HG02610 (cell line): ENCODE measurements around the gene CMTM2.
"Not testable (repeated sequence)": the region's sequence is repeated elsewhere in the genome, so short reads cannot be mapped to it uniquely, and the experiment has no call there.

Source experiments
- ATAC-seq: cut with Tn5 transposase; IDR thresholded peaks from one replicate; pipeline ENCODE4 v1.9.1; 2021; ENCODE audit warnings: mild to moderate bottlenecking, moderate library complexity; ENCODE audit not compliant: unreplicated experiment

CMTM2 gene

DNA sequence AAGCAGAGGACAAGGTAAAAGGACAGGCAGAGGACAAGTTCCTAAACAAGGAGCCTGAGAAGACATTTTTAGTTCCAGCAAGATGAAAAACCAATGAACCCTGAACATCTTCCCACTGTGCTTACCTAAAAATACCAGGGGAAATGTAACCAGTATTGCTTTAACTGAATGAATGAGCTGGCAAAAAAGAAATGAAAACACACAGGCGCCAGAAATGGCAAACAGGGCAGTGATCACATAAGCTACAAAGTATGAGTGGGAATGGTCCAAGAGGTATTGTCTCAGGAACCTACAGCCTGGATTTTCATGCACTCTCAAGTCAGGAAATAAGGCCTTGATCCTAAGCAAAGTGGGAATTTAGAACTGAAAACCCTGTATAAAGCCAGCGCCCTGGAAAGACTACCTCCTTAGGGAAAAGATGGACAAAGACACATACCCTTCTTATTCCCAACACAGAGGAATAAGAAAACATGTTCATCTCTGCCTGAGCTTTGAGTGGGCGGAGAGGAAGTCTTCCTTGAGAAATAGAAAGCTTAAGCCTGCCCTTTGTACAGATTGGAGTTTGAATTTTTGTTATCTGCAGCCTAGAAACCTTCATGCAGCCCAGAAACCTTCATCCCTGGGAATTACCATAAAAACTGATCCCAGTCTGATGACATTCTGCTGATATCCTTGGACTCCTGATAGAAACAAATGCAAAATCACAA, 2.1 kb downstream of the CMTM2 start:
- no peak for ATAC-seq

- ATAC-seq, result no peak
Measured at GRCh38 chr16:66585481-66586239, 6.4 kb downstream of the CMTM2 start.

DNA sequence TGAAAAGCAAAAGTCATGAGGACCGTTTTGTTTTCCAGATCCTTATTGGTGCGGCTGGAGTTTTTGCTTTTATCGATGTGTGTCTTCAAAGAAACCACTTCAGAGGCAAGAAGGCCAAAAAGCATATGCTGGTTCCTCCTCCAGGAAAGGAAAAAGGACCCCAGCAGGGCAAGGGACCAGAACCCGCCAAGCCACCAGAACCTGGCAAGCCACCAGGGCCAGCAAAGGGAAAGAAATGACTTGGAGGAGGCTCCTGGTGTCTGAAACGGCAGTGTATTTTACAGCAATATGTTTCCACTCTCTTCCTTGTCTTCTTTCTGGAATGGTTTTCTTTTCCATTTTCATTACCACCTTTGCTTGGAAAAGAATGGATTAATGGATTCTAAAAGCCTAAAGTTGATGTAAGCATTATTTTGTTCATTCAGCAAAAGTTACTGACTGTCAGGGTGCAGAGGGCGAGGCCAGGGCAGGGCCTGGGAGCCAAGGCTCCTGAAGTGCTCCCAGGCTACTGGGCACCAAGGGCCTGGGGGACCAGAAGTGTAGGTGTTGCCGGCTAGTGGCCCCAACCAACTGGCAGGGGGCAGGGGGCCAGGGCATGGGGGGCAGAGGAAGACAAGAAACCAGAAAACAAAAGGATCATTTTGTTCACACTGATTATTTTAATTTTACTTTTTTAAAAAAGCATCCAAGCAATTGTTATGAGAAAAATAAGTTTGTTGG, 8.8 kb downstream of the CMTM2 start:
- ATAC-seq, result no peak

DNA sequence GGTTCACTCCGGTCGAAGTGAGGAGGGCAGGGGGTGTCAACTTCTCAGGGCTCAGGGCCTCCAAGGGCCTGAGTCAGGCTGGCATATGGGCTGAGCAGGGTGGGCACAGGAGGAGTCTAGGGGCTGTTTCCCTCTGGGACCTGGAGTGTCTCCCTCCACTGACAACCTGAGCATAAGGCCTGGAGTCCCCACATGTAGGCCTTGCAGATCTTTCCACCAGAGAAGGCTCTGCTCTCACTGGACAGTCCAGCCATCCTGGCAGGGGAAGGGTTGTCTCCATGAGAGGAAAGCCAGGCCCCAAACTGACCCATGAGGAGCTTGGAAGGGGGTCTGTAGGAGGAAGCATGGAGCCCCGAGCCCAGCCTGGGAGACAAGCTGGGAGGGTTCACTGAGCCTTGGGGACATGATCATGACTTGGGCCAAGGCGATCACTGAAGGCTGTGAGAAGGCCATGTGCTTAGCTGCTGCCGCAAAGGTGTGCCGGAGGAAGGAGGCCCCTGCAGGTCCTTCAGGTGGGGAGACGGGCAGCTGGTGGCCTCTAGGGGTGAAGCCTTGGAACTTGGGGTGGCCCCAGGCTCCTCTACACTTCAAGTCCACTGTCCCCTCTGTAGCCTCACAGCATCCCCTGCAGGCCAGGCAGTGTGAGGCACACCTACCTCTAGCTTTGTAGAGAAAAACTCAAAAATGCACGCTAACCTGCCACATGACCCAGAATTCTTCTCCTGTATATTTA, 9.9 kb downstream of the CMTM2 start:
- peak; percentile 41 for ATAC-seq

DNA sequence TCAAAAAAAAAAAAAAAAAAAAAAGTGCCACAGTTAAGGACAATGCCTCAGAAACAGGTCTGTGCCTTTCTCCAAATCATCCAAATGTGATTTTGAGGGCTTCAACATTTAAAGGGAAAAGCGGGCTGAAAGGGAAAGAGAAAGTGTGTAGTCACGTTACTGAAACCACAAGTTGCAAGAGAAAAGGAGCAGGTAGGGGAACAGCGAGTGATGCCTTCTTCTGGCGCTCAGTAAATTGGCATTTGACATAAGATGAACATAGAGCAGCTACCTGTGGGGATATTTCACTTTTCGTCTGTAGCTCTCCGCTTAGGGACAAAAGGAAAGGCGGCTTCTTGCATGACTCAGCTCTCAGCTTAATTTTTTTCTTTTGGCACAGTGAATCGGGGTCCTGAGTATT, 11.1 kb downstream of the CMTM2 start:
- no peak for ATAC-seq

GRCh38 chr16:66591018-66591417, 11.8 kb downstream of the CMTM2 start:
- no peak for ATAC-seq

- ATAC-seq, result no peak
Measured at GRCh38 chr16:66592241-66592640, 13.0 kb downstream of the CMTM2 start.

GRCh38 chr16:66592814-66593213, 13.6 kb downstream of the CMTM2 start:
- no peak for ATAC-seq

DNA sequence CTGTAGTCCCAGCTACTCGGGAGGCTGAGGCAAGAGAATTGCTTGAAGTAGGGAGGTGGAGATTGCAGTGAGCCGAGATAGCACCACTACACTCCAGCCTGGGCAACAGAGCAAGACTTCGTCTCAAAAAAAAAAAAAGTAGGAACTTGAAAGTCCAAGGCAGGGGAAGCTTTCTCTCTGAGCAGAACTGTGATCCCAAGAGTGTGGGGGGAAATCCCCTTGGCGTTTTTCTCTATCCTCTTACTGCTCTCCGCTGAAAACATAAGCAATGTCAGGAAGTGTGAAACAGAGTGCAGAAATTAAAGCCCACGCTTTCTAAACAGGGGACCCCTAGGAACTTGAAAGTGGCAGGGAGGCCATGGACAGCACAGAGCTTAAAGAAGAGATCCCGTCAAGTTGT, 15.5 kb downstream of the CMTM2 start:
- ATAC-seq, result no peak

DNA sequence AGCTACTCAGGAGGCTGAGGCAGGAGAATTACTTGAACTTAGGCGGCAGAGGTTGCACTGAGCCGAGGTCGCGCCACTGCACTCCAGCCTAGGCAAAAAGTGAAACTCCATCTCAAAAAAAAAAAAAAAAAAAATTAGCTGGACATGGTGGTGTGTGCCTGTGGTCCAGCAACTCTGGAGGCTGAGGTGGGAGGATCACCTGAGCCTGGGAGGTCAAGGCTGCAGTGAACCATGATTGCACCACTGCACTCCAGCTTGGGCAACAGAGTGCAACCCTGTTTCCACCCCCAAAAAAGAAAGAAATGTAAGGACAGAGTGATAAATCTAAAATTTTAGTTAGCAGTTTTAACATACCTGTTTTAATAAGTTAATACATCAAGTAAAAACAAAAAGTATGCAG, 17.3 kb downstream of the CMTM2 start:
- not testable (repeated sequence) for ATAC-seq

GRCh38 chr16:66596986-66597848, 18.0 kb downstream of the CMTM2 start:
- ATAC-seq, result no peak

DNA sequence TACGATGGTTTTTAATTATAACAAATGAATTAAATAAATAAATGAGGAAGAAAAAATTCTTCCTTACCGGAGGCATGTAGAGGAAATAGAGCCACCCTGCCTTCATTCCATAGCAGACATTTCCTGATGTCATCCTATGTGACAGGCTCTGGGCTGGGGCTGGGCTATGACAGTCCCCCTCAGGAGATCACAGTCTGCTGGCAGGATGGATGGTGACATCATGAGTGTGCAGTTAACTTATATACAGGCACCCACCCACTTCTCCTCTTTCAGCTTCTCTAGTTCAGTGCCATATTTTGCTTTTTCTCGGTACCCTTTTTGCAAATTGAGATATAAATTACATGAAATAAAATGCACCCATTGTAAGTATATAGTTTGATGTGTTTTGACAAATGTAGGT, 18.8 kb downstream of the CMTM2 start:
- ATAC-seq, result no peak

DNA sequence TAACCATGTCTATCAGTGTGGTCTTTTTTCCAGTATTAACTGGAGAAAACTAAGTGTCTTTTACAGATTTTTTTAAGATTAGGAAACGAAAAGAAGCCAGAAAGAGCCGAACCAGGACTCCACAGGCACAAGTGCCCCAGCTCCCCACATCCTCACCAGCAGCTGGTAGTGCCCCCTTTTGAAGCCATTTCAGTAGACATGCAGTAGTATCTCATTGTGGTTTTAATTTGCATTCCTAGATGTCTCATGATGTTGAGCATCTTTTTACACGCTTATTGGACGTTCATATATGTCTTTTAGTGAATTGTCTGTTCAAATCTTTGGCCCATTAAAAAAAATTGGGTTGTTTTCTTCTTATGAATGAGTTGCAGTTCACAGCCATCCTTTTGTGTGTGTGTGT, 20.5 kb downstream of the CMTM2 start:
- no peak for ATAC-seq

GRCh38 chr16:66600477-66600876, 21.2 kb downstream of the CMTM2 start:
- ATAC-seq, result no peak

DNA sequence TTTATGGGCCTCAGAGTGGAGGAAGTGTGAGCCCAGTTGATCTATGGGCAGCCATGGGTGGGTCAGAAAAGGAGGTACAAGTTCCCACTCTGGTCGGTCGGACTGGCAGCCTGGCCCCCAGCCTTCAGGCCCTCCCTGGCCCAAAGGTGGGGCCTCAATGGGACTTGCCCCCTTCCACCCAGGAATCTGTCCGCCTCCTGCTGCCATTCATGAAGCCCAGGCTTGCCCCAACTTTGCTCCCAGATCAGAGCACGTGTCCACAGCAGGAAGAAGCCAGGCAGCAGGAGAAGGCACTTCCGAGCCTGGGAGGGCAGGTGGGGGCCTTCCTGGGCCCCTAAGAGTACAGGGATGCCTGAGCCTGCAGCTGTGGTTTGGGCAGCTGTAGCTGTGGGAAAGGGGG, 22.2 kb downstream of the CMTM2 start:
- ATAC-seq, result no peak

GRCh38 chr16:66603537-66604375, 24.5 kb downstream of the CMTM2 start:
- no peak for ATAC-seq

GRCh38 chr16:66604376-66605176, 25.3 kb downstream of the CMTM2 start, which contains the start of gene CMTM3:
Gene CMTM3, plus strand, starts transcription at chr16:66604704. Its CDS starts 102 bp downstream, at chr16:66604806.
- ATAC-seq, result no peak

- no peak for ATAC-seq
Measured at GRCh38 chr16:66605177-66605978, 26.1 kb downstream of the CMTM2 start.
